ENCODE measurements around the gene KRTAP19-4. TPM values are rescaled to one million over a fixed set of nuclear protein-coding genes. Genes with fewer than 3 reads are reported as not detected.
"Not testable (repeated sequence)": the region's sequence is repeated elsewhere in the genome, so short reads cannot be mapped to it uniquely, and the experiment has no call there.

KRTAP19-4 gene
- not detected for total RNA-seq
- long read RNA-seq: 0 reads

- intact Hi-C loops (cut with DNase I, micrococcal nuclease): no loop called here
- no peak for ATAC-seq
- DNase-seq: no peak
Observed at GRCh38 chr21:30497065-30497464, at the start of gene KRTAP19-4. Gene KRTAP19-4 (minus strand): TSS chr21:30497165. CDS start chr21:30497110, 55 bp downstream.

GRCh38 chr21:30541764-30542163, 44.8 kb upstream of the KRTAP19-4 start, which contains the start of gene KRTAP19-6:
Gene KRTAP19-6 (minus strand): TSS chr21:30541864. CDS start chr21:30541833, 31 bp downstream.
- DNase-seq (no peak), ATAC-seq (no peak)
- intact Hi-C loops (cut with DNase I, micrococcal nuclease): no loop called here

- intact Hi-C loops (cut with DNase I, micrococcal nuclease): no loop called here
- no peak for DNase-seq
- ATAC-seq: no peak
Observed at GRCh38 chr21:30518876-30519275, 21.9 kb upstream of the KRTAP19-4 start.

DNA sequence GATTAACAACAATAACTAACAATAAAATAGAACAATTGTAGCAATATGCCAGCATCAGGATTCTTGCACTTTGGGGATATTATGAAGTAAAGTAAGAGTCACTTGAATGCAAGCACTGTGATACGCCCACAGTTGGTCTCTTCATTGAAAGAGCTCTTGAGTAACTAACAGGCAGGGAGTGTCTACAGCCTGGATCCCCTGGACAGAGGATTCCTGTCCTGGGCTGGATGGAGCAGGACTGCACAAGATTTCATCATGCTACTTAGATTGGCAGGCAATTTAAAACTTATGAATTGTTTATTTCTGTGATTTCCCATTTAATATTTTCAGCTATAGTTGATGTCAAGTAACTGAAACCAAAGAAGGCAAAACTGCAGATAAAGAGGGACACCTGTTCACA, 18.7 kb upstream of the KRTAP19-4 start:
- ATAC-seq (no peak), DNase-seq (no peak)
- intact Hi-C loops (cut with DNase I, micrococcal nuclease): no loop called here

GRCh38 chr21:30505621-30506205, 8.7 kb upstream of the KRTAP19-4 start:
- ATAC-seq; intact Hi-C loops (cut with DNase I, micrococcal nuclease); DNase-seq: not testable (repeated sequence)

- ATAC-seq (no peak), DNase-seq (no peak)
- intact Hi-C loops (cut with DNase I, micrococcal nuclease): no loop called here
Observed at GRCh38 chr21:30502041-30502440, 5.1 kb upstream of the KRTAP19-4 start, which contains the start of gene KRTAP19-5. Gene KRTAP19-5 (minus strand): TSS chr21:30502141. CDS start chr21:30502090, 51 bp downstream.

GRCh38 chr21:30491963-30492428, 5.0 kb downstream of the KRTAP19-4 start, which contains the start of gene KRTAP19-3:
Gene KRTAP19-3 (minus strand): TSS chr21:30492013. CDS start chr21:30491957, 56 bp downstream.
- DNase-seq: no peak
- no peak for ATAC-seq
- intact Hi-C loops (cut with DNase I, micrococcal nuclease): no loop called here

GRCh38 chr21:30487336-30487735, 9.6 kb downstream of the KRTAP19-4 start, which contains the start of gene KRTAP19-2:
Gene KRTAP19-2 (minus strand): TSS chr21:30487436. CDS start chr21:30487348, 88 bp downstream.
- ATAC-seq (no peak), DNase-seq (no peak)
- intact Hi-C loops (cut with DNase I, micrococcal nuclease): no loop called here

GRCh38 chr21:30486180-30486579, 10.8 kb downstream of the KRTAP19-4 start:
- intact Hi-C loops (cut with DNase I, micrococcal nuclease): no loop called here
- ATAC-seq (no peak), DNase-seq (no peak)

GRCh38 chr21:30482130-30482529, 14.8 kb downstream of the KRTAP19-4 start:
- intact Hi-C loops (cut with DNase I, micrococcal nuclease): no loop called here
- DNase-seq (no peak), ATAC-seq (no peak)

- ATAC-seq: no peak
- intact Hi-C loops (cut with DNase I, micrococcal nuclease): no loop called here
Observed at GRCh38 chr21:30480145-30480544, 16.8 kb downstream of the KRTAP19-4 start, which contains the start of gene KRTAP19-1. Gene KRTAP19-1 (minus strand): TSS chr21:30480367. CDS start chr21:30480317, 50 bp downstream.

DNA sequence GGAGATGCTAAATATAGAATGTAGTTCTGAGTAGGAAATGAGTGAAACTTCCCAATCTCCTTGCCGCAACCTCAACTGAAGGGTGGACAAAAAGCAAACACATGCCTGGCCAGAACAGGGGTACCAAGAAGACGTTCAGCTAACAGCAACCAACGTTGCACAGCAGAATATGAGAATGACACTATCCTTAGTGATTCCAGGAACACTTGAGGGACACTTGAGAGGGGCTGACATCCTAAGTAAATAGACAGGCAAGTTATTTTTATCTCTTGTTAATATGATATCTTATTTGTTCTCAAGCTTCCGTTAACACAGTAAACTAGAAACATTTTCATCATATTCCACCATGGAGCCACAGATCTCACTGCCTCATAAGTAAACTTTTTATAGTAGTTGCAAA, 17.7 kb downstream of the KRTAP19-4 start:
- DNase-seq: no peak
- intact Hi-C loops (cut with DNase I, micrococcal nuclease): no loop called here
- no peak for ATAC-seq

More at GRCh38 chr21:30480145-30480544, 16.8 kb downstream of the KRTAP19-4 start, which contains the start of gene KRTAP19-1:
- DNase-seq: no peak

- intact Hi-C loops (cut with DNase I, micrococcal nuclease): no loop called here
- no peak for ATAC-seq
- DNase-seq: no peak
Observed at GRCh38 chr21:30478004-30478403, 19.0 kb downstream of the KRTAP19-4 start.

DNA sequence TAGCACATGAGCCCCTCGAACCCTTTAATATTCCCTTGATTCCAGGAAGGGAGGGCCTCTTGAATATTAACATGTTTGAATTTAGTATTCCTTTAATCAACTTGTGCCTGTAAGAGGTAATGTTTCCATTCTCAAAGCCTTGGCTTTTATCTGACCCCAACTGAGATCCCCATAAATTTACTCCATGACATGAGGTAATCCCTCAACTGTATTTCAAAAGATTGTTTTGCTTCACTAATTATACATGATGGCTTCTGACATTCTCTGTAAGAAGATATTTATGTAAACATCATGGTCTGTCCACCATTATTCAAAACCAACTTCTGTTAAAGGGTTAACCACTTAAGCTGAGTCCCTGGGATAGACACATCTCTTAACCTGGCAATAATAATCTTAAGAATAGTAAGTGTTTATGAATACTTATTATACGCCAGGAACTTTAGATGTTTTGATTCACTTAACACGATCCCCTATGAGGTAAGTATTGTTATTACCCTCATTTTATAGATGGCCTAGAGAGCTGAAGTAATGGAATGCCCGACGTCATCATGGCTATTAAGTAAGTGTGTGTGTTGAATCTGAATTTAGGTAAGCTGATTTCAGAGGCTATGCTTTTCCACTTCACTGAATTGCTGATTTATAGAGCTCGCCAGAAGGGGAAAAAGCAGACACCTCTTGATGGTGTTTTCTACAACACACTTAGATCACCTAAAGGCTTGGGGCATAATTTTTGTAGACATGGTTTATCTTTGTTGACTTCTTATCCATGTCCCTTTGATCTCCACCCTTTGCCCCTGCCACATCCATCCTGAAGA, 27.9 kb downstream of the KRTAP19-4 start:
- intact Hi-C loops (cut with DNase I, micrococcal nuclease): no loop called here
- ATAC-seq (no peak), DNase-seq (no peak)

DNA sequence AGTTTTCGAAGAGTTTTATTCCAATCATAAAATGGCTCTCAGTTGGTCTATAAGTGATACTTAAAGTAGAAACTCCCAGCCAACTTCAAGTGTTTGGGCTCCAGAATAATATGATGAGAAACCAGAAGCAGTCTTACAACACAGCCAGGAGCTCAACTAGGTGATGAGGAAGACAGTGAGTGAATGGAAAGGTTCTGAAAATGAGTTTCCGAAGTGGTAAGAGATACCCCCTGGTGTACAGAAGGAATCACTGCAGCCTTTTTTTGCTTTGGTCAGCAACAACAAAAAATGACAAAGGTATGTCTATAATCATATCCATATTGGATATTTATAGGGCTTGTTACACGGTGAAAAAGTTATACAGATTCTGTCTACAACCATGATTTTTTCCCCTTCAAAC, 33.3 kb downstream of the KRTAP19-4 start:
- no peak for ATAC-seq
- intact Hi-C loops (cut with DNase I, micrococcal nuclease): no loop called here
- DNase-seq: no peak

GRCh38 chr21:30448514-30448913, 48.5 kb downstream of the KRTAP19-4 start:
- intact Hi-C loops (cut with DNase I, micrococcal nuclease): no loop called here
- no peak for ATAC-seq
- no peak for DNase-seq

DNA sequence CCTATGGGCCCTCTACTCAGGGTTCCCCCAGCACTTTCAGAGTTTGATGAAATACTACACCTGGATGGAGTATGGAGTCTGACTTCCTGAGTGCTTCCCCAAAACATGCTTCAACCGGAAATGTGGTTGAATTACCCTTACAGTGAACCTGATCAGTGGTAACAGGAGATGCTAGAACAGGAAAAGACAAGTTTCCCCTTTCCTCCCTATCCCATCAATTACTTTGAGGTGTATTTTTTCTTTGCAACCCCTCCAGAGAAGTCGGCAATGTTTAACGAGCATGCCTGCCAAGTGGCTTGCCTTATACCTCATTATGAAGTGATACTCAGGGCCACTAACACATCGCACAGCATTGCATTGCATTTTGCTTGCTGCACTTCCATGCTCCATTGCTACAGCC, 49.9 kb downstream of the KRTAP19-4 start:
- intact Hi-C loops (cut with DNase I, micrococcal nuclease): no loop called here
- no peak for ATAC-seq

More for the DNA sequence above, 49.9 kb downstream of the KRTAP19-4 start:
- DNase-seq: no peak
